Superior temporal gyrus (tissue), 1 donor: ENCODE results near the gene SCN7A.
"Not testable (repeated sequence)": the region's sequence is repeated elsewhere in the genome, so short reads cannot be mapped to it uniquely, and the experiment has no call there.

Source experiments
- DNase-seq: peaks from one replicate; pipeline ENCODE4 v3.0.0-alpha.2; 2016; ENCODE audit errors: extremely low spot score

SCN7A gene

GRCh38 chr2:166360426-166360825 lies 133.6 kb downstream of the SCN7A start:
- no peak for DNase-seq

- not testable (repeated sequence) for DNase-seq
Measured at GRCh38 chr2:166357950-166358321, 136.1 kb downstream of the SCN7A start.

GRCh38 chr2:166357068-166357949 lies 136.7 kb downstream of the SCN7A start:
- DNase-seq: no peak
